K562 (cell line): Measurements from ENCODE around the gene MTLN. TPM values are rescaled to one million over a fixed set of nuclear protein-coding genes. Genes with fewer than 3 reads are reported as not detected.

Source experiments
- ATAC-seq: fragments of 200-7000 bp; cut with Tn5 transposase; 3 replicates; pipeline ENCODE4 v1.9.1; 2020; ENCODE audit warnings: moderate library complexity
- BruUV-seq: library from RNA; stranded (reverse); fragments of 400-500 nt; replicated peaks from 2 replicates; lab custom pipeline; 2021; lab: Mats Ljungman, UMichigan
- CTCF ChIA-PET: fragments of 300-600 bp; formaldehyde crosslinking; extraction: SDS; loops from one replicate; lab custom pipeline; 2021; ENCODE audit warnings: low intra/inter-chr PET ratio; lab: Yijun Ruan, JAX
- POLR2A ChIA-PET: fragments of 300-600, 350-650 bp; sonication (Branson Sonifier 250); formaldehyde crosslinking; extraction: SDS; loops from one replicate; lab custom pipeline; 2021; ENCODE audit warnings: antibody characterized with exemption, inconsistent platforms; lab: Yijun Ruan, JAX
- DNase-seq, 4 experiments: peaks; one replicate each; pipeline versions ENCODE4 v3.0.0 to v3.0.0-alpha.2; 2011 to 2018; ENCODE audit warnings: low spot score in 3 of 4, mixed read lengths in 3 of 4; ENCODE audit errors: extremely low read depth in 1 of 4
- FAIRE-seq: peaks from 2 replicates; lab custom pipeline; 2011; peaks lifted over from hg19 to GRCh38; lab: Jason Lieb, UNC
- H2AFZ ChIP-seq: 2 replicates; pipeline ENCODE4 v1.6.0; 2011; ENCODE audit warnings: low read depth, low read length, control low read depth, inconsistent platforms
- H3K27ac ChIP-seq: fragments of 200-600 bp; 3 replicates; pipeline ENCODE4 v1.8.0; 2011; ENCODE audit warnings: low read depth, mild to moderate bottlenecking, control low read depth, inconsistent platforms, low read length, moderate library complexity, mixed read lengths; ENCODE audit errors: extremely low read depth
- H3K27me3 ChIP-seq, 2 experiments: fragments of 300-600 bp in 1 of 2; 2 replicates in 1 of 2; 3 replicates in 1 of 2; pipeline versions ENCODE4 v1.6.0 to v1.8.0; 2011; ENCODE audit warnings: inconsistent platforms in 2 of 2, low read length in 2 of 2, mild to moderate bottlenecking in 1 of 2, mixed read lengths in 1 of 2, moderate library complexity in 1 of 2; ENCODE audit not compliant: control insufficient read depth in 2 of 2, insufficient read depth in 2 of 2
- H3K36me3 ChIP-seq: fragments of 300-600 bp; 3 replicates; pipeline ENCODE4 v1.8.0; 2011; ENCODE audit warnings: mild to moderate bottlenecking, low read length, inconsistent platforms; ENCODE audit not compliant: control insufficient read depth, insufficient read depth
- H3K4me1 ChIP-seq, 2 experiments: fragments of 200-600 bp in 1 of 2; replicated peaks in 1 of 2; 2 replicates in 1 of 2; 3 replicates in 1 of 2; pipeline versions ENCODE4 v1.5.1 to v1.8.0; 2011; ENCODE audit warnings: inconsistent platforms in 2 of 2, low read length in 2 of 2, mild to moderate bottlenecking in 1 of 2, mixed read lengths in 1 of 2, moderate library complexity in 1 of 2; ENCODE audit not compliant: control insufficient read depth in 2 of 2, insufficient read depth in 2 of 2
- H3K4me2 ChIP-seq: 2 replicates; pipeline ENCODE4 v1.6.1; 2011; ENCODE audit warnings: low read length, control low read depth, inconsistent platforms, mixed read lengths; ENCODE audit not compliant: insufficient read depth
- H3K4me3 ChIP-seq: fragments of 200-600 bp; sonication (generic), shearing (Covaris generic); 2 replicates; pipeline ENCODE4 v1.5.1; 2016; ENCODE audit warnings: control low read depth, inconsistent platforms
- H3K79me2 ChIP-seq: fragments of 200-600 bp; 3 replicates; pipeline ENCODE4 v1.8.0; 2011; ENCODE audit warnings: low read length, inconsistent platforms; ENCODE audit not compliant: control insufficient read depth, insufficient read depth
- H3K9ac ChIP-seq, 2 experiments: 2 replicates each; pipeline versions ENCODE4 v1.6.0 to v1.6.1; 2011; ENCODE audit warnings: low read depth in 2 of 2, low read length in 2 of 2, control low read depth in 1 of 2, inconsistent platforms in 1 of 2, mild to moderate bottlenecking in 1 of 2, mixed read lengths in 1 of 2; ENCODE audit not compliant: insufficient read depth in 1 of 2
- H3K9me1 ChIP-seq: one replicate; pipeline ENCODE4 v1.6.0; 2011; ENCODE audit warnings: inconsistent platforms, mild to moderate bottlenecking, low read length, moderate library complexity; ENCODE audit not compliant: control insufficient read depth, insufficient read depth
- H3K9me3 ChIP-seq: replicated peaks from 2 replicates; pipeline ENCODE4 v1.5.1; 2011; ENCODE audit warnings: low read depth, low read length, inconsistent platforms; ENCODE audit not compliant: control insufficient read depth, insufficient read depth
- H4K20me1 ChIP-seq: replicated peaks from 2 replicates; pipeline ENCODE4 v1.6.1; 2011; ENCODE audit warnings: low read length, inconsistent platforms, mixed read lengths; ENCODE audit not compliant: control insufficient read depth, insufficient read depth
- NR0B1 ChIP-seq: fragments of 450-650 bp; IDR thresholded peaks from one replicate; pipeline ENCODE4 v1.6.1; 2018; ENCODE audit warnings: mild to moderate bottlenecking, moderate library complexity; ENCODE audit not compliant: partially characterized antibody
- OTX1 ChIP-seq: fragments of 450-650 bp; formaldehyde crosslinking; IDR thresholded peaks from 2 replicates; pipeline ENCODE4 v1.4.0; 2022; ENCODE audit warnings: mild to moderate bottlenecking
- POLR2B ChIP-seq: fragments of 450-650 bp; IDR thresholded peaks from 2 replicates; pipeline ENCODE4 v1.6.1; 2018; ENCODE audit warnings: low read depth; ENCODE audit not compliant: partially characterized antibody
- in situ Hi-C: fragments of 300-500 bp; cut with MboI; formaldehyde crosslinking; loops from 4 replicates; pipeline ENCODE4 v1.15.0; 2018; ENCODE audit warnings: inconsistent platforms, mixed read lengths
- intact Hi-C: fragments of 100-400 bp; cut with micrococcal nuclease; formaldehyde crosslinking; loops from 2 replicates; pipeline ENCODE4 v1.14.2; 2022
- polyA plus RNA-seq, 8 experiments: library from polyadenylated mRNA; depleted of rRNA in 4 of 8; stranded (reverse) in 5 of 8; unstranded in 3 of 8; fragments of >200 nt; fragmentation: Nextera tagmentation in 2 of 8; fragmentation: Illumina TruSeq in 1 of 8; extraction: Ambion mirVana in 2 of 8; extraction: Trizol in 1 of 8; gene quantifications; 2 replicates each; pipeline versions ENCODE4 v1.2.1 to v1.2.3, GENCODE V29; 2011 to 2014; ENCODE audit warnings: inconsistent platforms in 1 of 8, missing spikeins in 1 of 8
- total RNA-seq, 7 experiments: library from RNA; depleted of rRNA in 6 of 7; stranded (reverse); fragments of >200 nt in 6 of 7; fragmentation: Illumina TruSeq in 2 of 7; extraction: Trizol in 2 of 7; gene quantifications; 2 replicates each; pipeline versions ENCODE4 v1.2.1 to v1.2.3, GENCODE V29; 2011 to 2021; ENCODE audit warnings: low replicate concordance in 1 of 7
- TF ChIP-seq, protein P1 (sequence below): fragments of 450-650 bp; IDR thresholded peaks from 2 replicates; pipeline ENCODE4 v1.7.1; 2018; ENCODE audit warnings: mild to moderate bottlenecking, low read depth; ENCODE audit not compliant: partially characterized antibody

The MTLN gene
- total and polyA plus RNA-seq, 9 of the 15 experiments (the other 6 are each of a cell fraction or from before 2014, with no cell fraction given): 7.3 to 129 (median 39.4) TPM

- CTCF ChIA-PET: no interaction called here
- Histone ChIP-seq H3K4me2 (no peak overlapping the region), H3K4me3 (no peak overlapping the region), H3K9ac (no peak overlapping the region), H3K79me2 (peaks cover 8% of the 10 kb centered on the region), H3K9me1 (no peaks in the 10 kb centered on the region), H2AFZ (no peak overlapping the region), H4K20me1 (no peaks in the 10 kb centered on the region), H3K36me3 (no peaks in the 10 kb centered on the region), H3K4me1 (peaks cover 7% of the 10 kb centered on the region in 2 experiments; a peak in 3 of 5 replicates), H3K27ac (no peak overlapping the region), H3K27me3 (peaks cover 0 to 4% of the 10 kb centered on the region in 2 experiments; a peak in 1 of 5 replicates), H3K9me3 (peaks cover 12% of the 10 kb centered on the region)
- intact Hi-C loops (no loop called here), in situ Hi-C loops (loop anchor here (10.0 kb wide), 1 partner anchor 218 kb away; no protein-coding TSS in a partner anchor)
- no peak for ATAC-seq
- POLR2A ChIA-PET: no interaction called here
- no peak for FAIRE-seq
- no peak for DNase-seq
- BruUV-seq: no TSS peak
- TF ChIP-seq, protein P1, sequence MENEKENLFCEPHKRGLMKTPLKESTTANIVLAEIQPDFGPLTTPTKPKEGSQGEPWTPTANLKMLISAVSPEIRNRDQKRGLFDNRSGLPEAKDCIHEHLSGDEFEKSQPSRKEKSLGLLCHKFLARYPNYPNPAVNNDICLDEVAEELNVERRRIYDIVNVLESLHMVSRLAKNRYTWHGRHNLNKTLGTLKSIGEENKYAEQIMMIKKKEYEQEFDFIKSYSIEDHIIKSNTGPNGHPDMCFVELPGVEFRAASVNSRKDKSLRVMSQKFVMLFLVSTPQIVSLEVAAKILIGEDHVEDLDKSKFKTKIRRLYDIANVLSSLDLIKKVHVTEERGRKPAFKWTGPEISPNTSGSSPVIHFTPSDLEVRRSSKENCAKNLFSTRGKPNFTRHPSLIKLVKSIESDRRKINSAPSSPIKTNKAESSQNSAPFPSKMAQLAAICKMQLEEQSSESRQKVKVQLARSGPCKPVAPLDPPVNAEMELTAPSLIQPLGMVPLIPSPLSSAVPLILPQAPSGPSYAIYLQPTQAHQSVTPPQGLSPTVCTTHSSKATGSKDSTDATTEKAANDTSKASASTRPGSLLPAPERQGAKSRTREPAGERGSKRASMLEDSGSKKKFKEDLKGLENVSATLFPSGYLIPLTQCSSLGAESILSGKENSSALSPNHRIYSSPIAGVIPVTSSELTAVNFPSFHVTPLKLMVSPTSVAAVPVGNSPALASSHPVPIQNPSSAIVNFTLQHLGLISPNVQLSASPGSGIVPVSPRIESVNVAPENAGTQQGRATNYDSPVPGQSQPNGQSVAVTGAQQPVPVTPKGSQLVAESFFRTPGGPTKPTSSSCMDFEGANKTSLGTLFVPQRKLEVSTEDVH: no peak
- TF ChIP-seq OTX1 (CRISPR knock-in tag) (no peak), NR0B1 (no peak), POLR2B (no peak)
Observed at GRCh38 chr2:110216803-110217202, 4.5 kb upstream of the MTLN start.
